AG04450 (cell line): ENCODE results near the gene DHX34. TPM values are rescaled to one million over a fixed set of nuclear protein-coding genes. Genes with fewer than 3 reads are reported as not detected.

Experiments
- CTCF ChIA-PET: fragments of 300-600, 350-600 bp; formaldehyde crosslinking; extraction: SDS; loops from one replicate; lab custom pipeline; 2022; ENCODE audit warnings: antibody characterized with exemption, inconsistent platforms; lab: Charles Lee
- POLR2A ChIA-PET: fragments of 350-600 bp; formaldehyde crosslinking; extraction: SDS; loops from one replicate; lab custom pipeline; 2021; ENCODE audit warnings: antibody characterized with exemption, inconsistent platforms; lab: Yijun Ruan, JAX
- DNase-seq: peaks from one replicate; pipeline ENCODE4 v3.0.0-alpha.2; 2011; ENCODE audit warnings: low read depth, low spot score
- H3K27ac ChIP-seq: one replicate; pipeline ENCODE4 v1.5.1; 2012; ENCODE audit warnings: low read depth, low read length, control low read depth
- H3K27me3 ChIP-seq: one replicate; pipeline ENCODE4 v1.6.0; 2012; ENCODE audit warnings: low read length; ENCODE audit not compliant: control insufficient read depth, insufficient read depth
- H3K4me3 ChIP-seq: 2 replicates; pipeline ENCODE4 v1.5.1; 2011; ENCODE audit warnings: mild to moderate bottlenecking, low read depth, low read length, control low read depth
- H3K9me3 ChIP-seq: 2 replicates; pipeline ENCODE4 v1.5.1; 2012; ENCODE audit warnings: low read length; ENCODE audit not compliant: control insufficient read depth, insufficient read depth
- CTCF ChIP-seq: IDR thresholded peaks from 2 replicates; pipeline ENCODE4 v1.5.1; 2011; ENCODE audit warnings: low read depth, low read length, control low read depth, inconsistent platforms
- polyA plus RNA-seq: library from polyadenylated mRNA; depleted of rRNA; stranded (reverse); fragments of >200 nt; gene quantifications from 2 replicates; pipeline ENCODE4 v1.2.3, GENCODE V29; 2011

Gene DHX34
- polyA plus RNA-seq, 1 experiment = 4.2 TPM

GRCh38 chr19:47389150-47389556 lies 40.0 kb downstream of the DHX34 start:
- Histone ChIP-seq H3K27ac (no peak overlapping the region), H3K27me3 (no peaks in the 10 kb centered on the region), H3K9me3 (no peaks in the 10 kb centered on the region), H3K4me3 (no peak overlapping the region)
- TF ChIP-seq CTCF = no peak
- ChIA-PET POLR2A (no interaction called here), CTCF (interaction anchor here (0.8 to 4.7 kb wide), 3 partner anchors 19 to 93 kb away, joined by 3 to 121 read pairs (median 4); partner anchors contain the start of gene DHX34)
- DNase-seq = no peak

- Histone ChIP-seq H3K9me3 (no peaks in the 10 kb centered on the region), H3K4me3 (no peak overlapping the region), H3K27ac (no peak overlapping the region), H3K27me3 (peaks cover 3% of the 10 kb centered on the region)
- POLR2A ChIA-PET = interaction anchor here (0.8 to 1.0 kb wide), 2 partner anchors 94 to 116 kb away, joined by 3 read pairs; partner anchors contain the start of gene INAFM1
- no peak for DNase-seq
- no peak for TF ChIP-seq CTCF
- CTCF ChIA-PET = interaction anchor here (0.5 to 4.7 kb wide), 23 partner anchors 9 to 180 kb away, joined by 3 to 121 read pairs (median 5); partner anchors contain the start of genes DHX34 and MEIS3
These were observed 41.7 kb downstream of the DHX34 start for GRCh38 chr19:47390533-47391488.

GRCh38 chr19:47391510-47392223 lies 42.6 kb downstream of the DHX34 start:
- Histone ChIP-seq H3K9me3 (no peaks in the 10 kb centered on the region), H3K4me3 (no peak overlapping the region), H3K27me3 (peaks cover 3% of the 10 kb centered on the region), H3K27ac (no peak overlapping the region)
- POLR2A ChIA-PET = interaction anchor here (0.8 to 1.0 kb wide), 2 partner anchors 95 to 117 kb away, joined by 3 read pairs; partner anchors contain the start of gene INAFM1
- CTCF ChIA-PET = interaction anchor here (0.5 to 4.7 kb wide), 28 partner anchors 8 to 377 kb away, joined by 3 to 121 read pairs (median 5); partner anchors contain the start of genes C5AR1, DHX34 and MEIS3
- peak; percentile 23 for DNase-seq
- peak; percentile 93 for TF ChIP-seq CTCF

GRCh38 chr19:47398707-47399597 lies 49.8 kb downstream of the DHX34 start:
- TF ChIP-seq CTCF = no peak
- DNase-seq = no peak
- ChIA-PET CTCF (interaction anchor here (1.3 kb wide), 1 partner anchor 8 kb away, joined by 10 read pairs; no protein-coding TSS in a partner anchor), POLR2A (no interaction called here)
- no peaks in the 10 kb centered on the region; the same call in 1 of the 2 replicates for H3K9me3 ChIP-seq
- no peak overlapping the region for H3K27ac ChIP-seq
- peaks cover 16% of the 10 kb centered on the region for H3K27me3 ChIP-seq
- H3K4me3 ChIP-seq = no peak overlapping the region
